ENCODE data around the gene NPLOC4. TPM values are rescaled to one million over a fixed set of nuclear protein-coding genes. Genes with fewer than 3 reads are reported as not detected.

The NPLOC4 gene
- total and polyA plus RNA-seq, 9 of the 15 experiments (the other 6 are each of a cell fraction or from before 2014, with no cell fraction given) = 1.5 to 116 (median 64.5) TPM

DNA sequence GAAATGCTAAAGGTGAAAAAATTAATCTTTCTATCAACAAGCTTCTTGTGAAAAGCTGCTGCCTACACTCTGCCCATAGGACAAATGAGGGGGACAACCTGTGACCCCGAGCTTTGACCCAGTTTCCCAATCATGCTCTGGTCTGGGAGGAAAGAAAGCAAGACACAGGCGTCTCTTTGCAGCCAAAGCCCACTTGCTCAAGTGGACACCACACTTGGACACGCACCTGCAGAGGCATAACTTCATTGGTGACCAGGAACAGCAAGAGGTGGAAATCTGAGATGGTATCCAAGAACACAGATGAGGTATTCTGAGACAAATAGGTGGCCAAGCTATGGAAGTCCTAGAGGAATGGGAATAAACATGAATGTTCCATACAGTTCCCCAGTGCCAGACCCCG, 69.7 kb downstream of the NPLOC4 start:
- Histone ChIP-seq H3K4me3 (no peak overlapping the region), H3K36me3 (ENCODE audit: control insufficient read depth, insufficient read depth, low read length) (peaks cover 95% of the 10 kb centered on the region), H3K9me3 (replicated peaks; ENCODE audit: control insufficient read depth, insufficient read depth, low read depth, low read length) (no peaks in the 10 kb centered on the region), H3K27ac (ENCODE audit: extremely low read depth, low read depth, low read length) (no peak overlapping the region), H4K20me1 (replicated peaks; ENCODE audit: control insufficient read depth, insufficient read depth, low read length) (peaks cover 5% of the 10 kb centered on the region; the same call in 1 of the 2 replicates), H3K9ac (ENCODE audit: insufficient read depth in 1 of 2, low read depth in 2 of 2, low read length in 2 of 2) (no peak overlapping the region), H3K9me1 (ENCODE audit: control insufficient read depth, insufficient read depth, low read length) (no peaks in the 10 kb centered on the region), H3K4me1 (replicated peaks in 1 of 2; ENCODE audit: control insufficient read depth in 2 of 2, insufficient read depth in 2 of 2, low read length in 2 of 2) (peaks cover 0 to 3% of the 10 kb centered on the region in 2 experiments; a peak in 1 of 5 replicates), H3K79me2 (ENCODE audit: control insufficient read depth, insufficient read depth, low read length) (no peaks in the 10 kb centered on the region), H3K27me3 (ENCODE audit: control insufficient read depth in 2 of 2, insufficient read depth in 2 of 2, low read length in 2 of 2) (no peaks in the 10 kb centered on the region), H2AFZ (ENCODE audit: low read depth, low read length) (no peak overlapping the region), H3K4me2 (ENCODE audit: insufficient read depth, low read length) (no peak overlapping the region)
- TF ChIP-seq TGIF2 (CRISPR knock-in tag; IDR thresholded peaks at IDR 0.05) = no peak
- TF ChIP-seq EGR1 (conservative IDR thresholded peaks at IDR 0.05) = no peak
- no peak for TF ChIP-seq FOXJ3 (CRISPR knock-in tag; IDR thresholded peaks at IDR 0.05)
- no peak for TF ChIP-seq JUND (IDR thresholded peaks at IDR 0.05; ENCODE audit: borderline replicate concordance, low read depth, low read length)
- TF ChIP-seq JUND (tag; IDR thresholded peaks at IDR 0.05; ENCODE audit: borderline replicate concordance, low read depth, low read length) = no peak
- TF ChIP-seq ZNF134 (CRISPR knock-in tag; conservative IDR thresholded peaks at IDR 0.05) = no peak
- TF ChIP-seq SRSF3 (IDR thresholded peaks at IDR 0.05; ENCODE audit: insufficient read depth, low read length) = no peak
- no peak for TF ChIP-seq COPS2 (conservative IDR thresholded peaks at IDR 0.05)
- TF ChIP-seq, protein P1, sequence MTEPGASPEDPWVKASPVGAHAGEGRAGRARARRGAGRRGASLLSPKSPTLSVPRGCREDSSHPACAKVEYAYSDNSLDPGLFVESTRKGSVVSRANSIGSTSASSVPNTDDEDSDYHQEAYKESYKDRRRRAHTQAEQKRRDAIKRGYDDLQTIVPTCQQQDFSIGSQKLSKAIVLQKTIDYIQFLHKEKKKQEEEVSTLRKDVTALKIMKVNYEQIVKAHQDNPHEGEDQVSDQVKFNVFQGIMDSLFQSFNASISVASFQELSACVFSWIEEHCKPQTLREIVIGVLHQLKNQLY (CRISPR knock-in tag; conservative IDR thresholded peaks at IDR 0.05) = no peak
- TF ChIP-seq FOSL1 (tag; conservative IDR thresholded peaks at IDR 0.05) = no peak
- WGBS (ENCODE audit: insufficient coverage, low coverage, missing lambda C conversion rate) = 100% methylated on average over 4 of the region's 4 CpGs
- in situ Hi-C loops (cut with MboI) = no loop called here
- BruUV-seq (replicated peaks) = no TSS peak
- ATAC-seq = no peak
- no peak for FAIRE-seq
- intact Hi-C loops (cut with micrococcal nuclease) = no loop called here
- ChIA-PET POLR2A (interaction anchor here (1.1 to 3.7 kb wide), 5 partner anchors 9 to 21 kb away, joined by 3 to 16 read pairs (median 5); partner anchors contain the start of gene FAAP100), CTCF (ENCODE audit: low intra/inter-chr PET ratio) (no interaction called here)
- no peak for DNase-seq (ENCODE audit: extremely low read depth in 1 of 4, low spot score in 3 of 4)

Measured in K562 (cell line).